ENCODE results near the gene ZSCAN10. TPM values are rescaled to one million over a fixed set of nuclear protein-coding genes. Genes with fewer than 3 reads are reported as not detected.

Gene ZSCAN10
- not detected in 2 replicates for total RNA-seq

GRCh38 chr16:3098459-3099394 is at the start of gene ZSCAN10:
TSS of gene ZSCAN10 (minus strand) at chr16:3099294. CDS start at chr16:3092937, 6,357 bp downstream.

DNA sequence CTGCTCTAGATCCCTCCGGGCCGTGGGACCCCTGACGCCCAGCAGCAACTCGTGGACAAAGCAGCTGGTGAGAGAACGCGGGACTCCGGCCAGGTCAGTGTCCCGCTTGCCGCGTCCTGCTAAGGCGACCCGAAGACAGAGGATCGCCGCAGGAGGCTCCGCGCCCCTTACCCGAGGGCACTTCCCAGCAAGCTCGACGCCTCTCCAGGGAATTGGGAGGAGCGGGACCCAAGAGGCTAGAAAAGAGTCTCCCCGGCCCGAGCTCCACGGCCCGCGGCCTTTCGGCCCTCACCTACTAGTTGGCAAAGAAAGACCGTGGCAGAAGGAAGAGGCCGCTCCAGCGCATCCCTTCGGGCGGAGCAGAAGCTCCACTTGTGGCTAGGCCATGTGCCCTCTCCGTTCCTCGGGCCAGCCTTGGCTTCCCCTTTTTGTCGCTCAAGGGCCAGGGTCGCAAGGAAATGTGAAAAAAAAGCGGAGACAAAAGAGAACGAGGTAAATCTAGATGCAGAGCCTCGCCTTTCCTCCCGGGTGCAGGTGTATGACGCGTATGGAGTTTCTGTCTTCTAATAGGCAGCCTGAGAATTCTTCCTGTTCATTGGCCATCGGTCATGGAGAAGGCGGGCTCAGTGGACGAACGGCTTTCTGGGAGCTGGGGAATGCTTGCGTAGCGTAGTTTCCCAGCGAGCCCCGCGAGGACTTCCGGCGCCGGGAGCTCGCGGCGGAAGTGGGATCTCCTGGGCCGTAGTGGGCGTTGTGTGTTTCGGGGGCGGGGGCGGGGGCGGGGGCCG is 35.4 kb upstream of the ZSCAN10 start, which contains the start of gene ZNF213:
Gene ZNF213 (plus strand): TSS at position 692 of the 788 bp plus-strand sequence. CDS start 2,252 bp downstream, outside the sequence.

GRCh38 chr16:3112058-3112880 is 13.2 kb upstream of the ZSCAN10 start, which contains the start of gene ZNF205:
TSS of gene ZNF205 (plus strand) at chr16:3112586. CDS start at chr16:3113431, 845 bp downstream.

DNA sequence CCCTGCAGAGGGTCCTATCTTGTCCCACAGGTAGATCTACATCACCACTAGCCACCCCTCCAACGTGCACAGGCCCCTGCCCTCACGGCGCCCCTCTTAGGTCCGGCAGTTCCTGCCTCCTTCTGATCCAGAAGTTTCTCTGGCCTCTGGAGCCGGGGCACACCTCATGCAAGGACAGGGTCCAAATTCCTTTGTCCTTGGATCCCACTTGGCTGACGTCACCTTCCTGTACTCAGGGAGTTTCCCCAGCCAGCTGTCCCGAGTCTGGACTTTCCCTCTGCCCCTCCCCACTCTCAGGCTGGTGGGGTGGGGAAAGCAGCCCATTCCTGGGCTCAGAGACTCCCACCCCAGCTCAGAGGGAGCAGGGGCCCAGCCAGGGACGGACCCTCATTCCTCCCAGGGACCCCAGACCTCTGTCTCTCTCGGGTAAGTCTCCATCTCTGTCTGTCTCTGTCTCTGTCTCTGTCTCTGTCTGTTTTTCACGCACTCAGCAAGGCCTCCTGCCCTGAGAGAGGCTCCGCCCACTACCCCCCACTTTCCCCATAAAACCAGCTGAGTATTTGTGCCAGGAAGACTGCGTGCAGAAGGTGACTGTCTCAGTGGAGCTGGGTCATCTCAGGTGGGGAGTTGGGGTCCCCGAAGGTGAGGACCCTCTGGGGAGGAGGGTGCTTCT is 33.9 kb downstream of the ZSCAN10 start, which contains the start of gene IL32:
Gene IL32 (plus strand): TSS at position 572 of the 673 bp plus-strand sequence. CDS start 172 bp downstream, outside the sequence.

DNA sequence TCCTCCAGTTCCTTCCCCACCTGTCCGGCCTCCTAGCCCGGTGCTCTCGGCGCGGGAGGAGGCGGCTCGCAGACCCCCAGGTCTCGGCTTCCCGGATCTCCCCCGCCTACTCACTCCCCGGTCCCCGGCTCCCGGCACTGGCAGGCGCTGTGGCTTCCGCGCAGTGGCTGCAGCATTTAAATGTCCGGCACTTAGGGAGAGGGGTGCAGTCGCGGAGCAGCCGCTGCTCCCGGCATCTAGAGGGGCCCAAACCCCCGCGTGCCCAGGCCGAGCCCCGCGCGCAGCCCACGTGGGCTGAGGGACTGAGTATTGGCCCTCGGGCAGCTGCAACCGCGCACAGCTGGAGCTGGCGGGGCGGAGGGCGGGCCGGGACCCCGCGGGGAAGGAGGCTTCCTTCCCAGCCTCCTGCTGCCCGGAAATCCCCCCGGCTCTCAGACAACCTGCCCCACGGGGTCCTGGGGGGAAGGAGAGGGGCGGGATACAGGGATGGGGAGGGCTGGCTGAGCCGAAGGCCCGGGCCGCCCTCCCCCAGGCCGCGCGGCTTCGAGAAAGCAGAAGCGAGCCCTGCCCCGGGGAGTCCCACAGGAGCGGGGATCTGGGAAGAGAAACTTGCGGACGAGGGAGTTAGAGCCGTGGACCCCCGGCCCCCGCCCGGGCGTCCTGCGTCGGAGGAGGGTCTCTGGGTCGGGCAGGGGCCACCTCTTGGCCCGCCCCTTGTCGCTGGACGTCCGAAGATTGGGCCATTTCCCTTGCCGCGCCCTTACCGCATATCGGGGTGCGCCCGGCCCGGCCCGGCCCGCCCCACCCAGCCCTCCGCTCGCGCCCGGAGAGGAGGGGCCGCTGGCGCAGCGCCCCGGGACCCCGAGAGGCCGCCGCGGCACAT is 53.1 kb downstream of the ZSCAN10 start, which contains the start of gene MMP25:
Gene MMP25 (plus strand): TSS at position 804 of the 883 bp plus-strand sequence. CDS start 357 bp downstream, outside the sequence.

Other genes with a start within 250 kb of the ZSCAN10 start
- gene PRSS22, start 241.1 kb downstream of the ZSCAN10 start, total RNA-seq, result 0.34 and 2.8 TPM in 2 replicates
- gene FLYWCH2, start 216.1 kb downstream of the ZSCAN10 start, total RNA-seq, result 50.9 and 55.1 TPM in 2 replicates
- 47.7 and 65.2 TPM in 2 replicates for gene FLYWCH1, start 187.4 kb downstream of the ZSCAN10 start, total RNA-seq
- 11.7 and 22.4 TPM in 2 replicates for gene KREMEN2, start 135.0 kb downstream of the ZSCAN10 start, total RNA-seq
- gene PAQR4, start 129.9 kb downstream of the ZSCAN10 start, total RNA-seq, result 34.4 and 38.0 TPM in 2 replicates
- 20.1 and 86.7 TPM in 2 replicates for gene PKMYT1, start 118.8 kb downstream of the ZSCAN10 start, total RNA-seq
- gene CLDN9, start 86.4 kb downstream of the ZSCAN10 start, total RNA-seq, result not detected in 2 replicates
- gene CLDN6, start 81.1 kb downstream of the ZSCAN10 start, total RNA-seq, result 0.08 TPM in 1 of 2 replicates, not detected in the other
- 522 and 714 TPM in 2 replicates for gene TNFRSF12A, start 78.9 kb downstream of the ZSCAN10 start, total RNA-seq
- 26.4 and 29.2 TPM in 2 replicates for gene HCFC1R1, start 75.4 kb downstream of the ZSCAN10 start, total RNA-seq
- gene THOC6, start 75.3 kb downstream of the ZSCAN10 start, total RNA-seq, result 22.3 and 33.0 TPM in 2 replicates
- gene BICDL2, start 62.4 kb downstream of the ZSCAN10 start, total RNA-seq, result 0.23 and 0.78 TPM in 2 replicates
- 0.04 and 0.31 TPM in 2 replicates for gene MMP25, start 52.7 kb downstream of the ZSCAN10 start, total RNA-seq
- gene IL32, start 33.7 kb downstream of the ZSCAN10 start, total RNA-seq, result 6.5 and 25.3 TPM in 2 replicates
- gene ZNF205, start 13.3 kb upstream of the ZSCAN10 start, total RNA-seq, result 22.3 and 22.7 TPM in 2 replicates
- 4.4 and 5.8 TPM in 2 replicates for gene ZNF213, start 35.7 kb upstream of the ZSCAN10 start, total RNA-seq
- not detected in 2 replicates for gene OR1F1, start 88.9 kb upstream of the ZSCAN10 start, total RNA-seq
- 3.7 and 8.1 TPM in 2 replicates for gene ZNF200, start 135.9 kb upstream of the ZSCAN10 start, total RNA-seq
- 0.08 TPM in 2 replicates for gene MEFV, start 157.3 kb upstream of the ZSCAN10 start, total RNA-seq
- gene ZNF263, start 184.2 kb upstream of the ZSCAN10 start, total RNA-seq, result 23.4 and 35.5 TPM in 2 replicates
- 0.78 and 0.87 TPM in 2 replicates for gene TIGD7, start 206.1 kb upstream of the ZSCAN10 start, total RNA-seq
- gene ZNF75A, start 206.2 kb upstream of the ZSCAN10 start, total RNA-seq, result 11.2 and 11.8 TPM in 2 replicates

All from hair follicular keratinocyte (primary cell).